B cell (primary cell): ENCODE data around the gene CRHR1. TPM values are rescaled to one million over a fixed set of nuclear protein-coding genes. Genes with fewer than 3 reads are reported as not detected.

Experiments
- ATAC-seq: fragments of 200-7000 bp; cut with Tn5 transposase; one replicate; pipeline ENCODE4 v1.10.0; 2021; ENCODE audit warnings: low read depth, mild to moderate bottlenecking, moderate number of reproducible peaks, moderate library complexity
- CTCF ChIA-PET: fragments of 350-600 bp; sonication (Branson Sonifier 250); formaldehyde crosslinking; loops from one replicate; lab custom pipeline; 2021; ENCODE audit warnings: antibody characterized with exemption, inconsistent platforms; lab: Charles Lee
- POLR2A ChIA-PET: fragments of 350-600 bp; sonication (Branson Sonifier 250); formaldehyde crosslinking; loops from one replicate; lab custom pipeline; 2021; ENCODE audit warnings: antibody characterized with exemption; lab: Charles Lee
- DNase-seq: peaks from one replicate; pipeline ENCODE4 v3.0.0; 2013
- H2AFZ ChIP-seq: 2 replicates; pipeline ENCODE4 v1.6.1; 2012; ENCODE audit warnings: mild to moderate bottlenecking, low read depth, low read length; ENCODE audit not compliant: insufficient read depth, poor library complexity, severe bottlenecking
- H3K27ac ChIP-seq, 2 donors: 1 replicate in 1 of 2; 2 replicates in 1 of 2; pipeline ENCODE4 v1.5.1; 2012 to 2013; ENCODE audit warnings: low read length in 2 of 2, mild to moderate bottlenecking in 2 of 2, moderate library complexity in 1 of 2
- H3K27me3 ChIP-seq, 4 experiments: fragments of 200-600 bp in 1 of 4; sonication (generic) in 1 of 4; replicated peaks in 1 of 4; 1 replicate in 2 of 4; 2 replicates in 2 of 4; pipeline versions ENCODE4 v1.6.1 to v1.7.0; 2013 to 2016; ENCODE audit warnings: low read length in 3 of 4, mild to moderate bottlenecking in 2 of 4, mixed read lengths in 1 of 4, moderate library complexity in 1 of 4; ENCODE audit not compliant: insufficient read depth in 4 of 4, control insufficient read depth in 3 of 4; ENCODE audit errors: control extremely low read depth in 1 of 4
- H3K36me3 ChIP-seq, 2 experiments: replicated peaks in 1 of 2; 1 replicate in 1 of 2; 2 replicates in 1 of 2; pipeline versions ENCODE4 v1.6.1 to v1.7.1; 2013; ENCODE audit warnings: low read length in 1 of 2; ENCODE audit not compliant: insufficient read depth in 2 of 2, control insufficient read depth in 1 of 2; ENCODE audit errors: control extremely low read depth in 1 of 2, extremely low read depth in 1 of 2
- H3K4me1 ChIP-seq, 2 donors: fragments of 200-600 bp in 1 of 2; sonication (generic) in 1 of 2; 1 replicate in 1 of 2; 2 replicates in 1 of 2; pipeline versions ENCODE4 v1.5.1 to v1.6.1; 2013 to 2017; ENCODE audit warnings: low read length in 2 of 2; ENCODE audit not compliant: control insufficient read depth in 2 of 2, insufficient read depth in 2 of 2
- H3K4me2 ChIP-seq: replicated peaks from 2 replicates; pipeline ENCODE3; 2012; ENCODE audit warnings: mild to moderate bottlenecking, low read depth, low read length; ENCODE audit not compliant: poor library complexity, severe bottlenecking
- H3K4me3 ChIP-seq, 5 experiments: fragments of 200-600 bp in 1 of 5; sonication (generic) in 1 of 5; 1 replicate in 3 of 5; 2 replicates in 2 of 5; pipeline versions ENCODE4 v1.5.1 to v1.7.0; 2011 to 2016; ENCODE audit warnings: low read length in 4 of 5, mild to moderate bottlenecking in 4 of 5, low read depth in 2 of 5, control low read depth in 1 of 5, moderate library complexity in 1 of 5; ENCODE audit not compliant: insufficient read depth in 1 of 5; ENCODE audit errors: control extremely low read depth in 1 of 5, extremely low read depth in 1 of 5
- H3K79me2 ChIP-seq: fragments of 200-600 bp; sonication (generic); one replicate; pipeline ENCODE4 v1.6.0; 2016; ENCODE audit warnings: low read length; ENCODE audit not compliant: control insufficient read depth, insufficient read depth
- H3K9ac ChIP-seq: fragments of 200-600 bp; sonication (generic); 2 replicates; pipeline ENCODE4 v1.6.1; 2017; ENCODE audit warnings: mild to moderate bottlenecking, low read length, moderate library complexity
- H3K9me3 ChIP-seq, 3 donors: one replicate each; pipeline versions ENCODE4 v1.6.1 to v1.7.1; 2013; ENCODE audit warnings: low read length in 2 of 3; ENCODE audit not compliant: control insufficient read depth in 2 of 3, insufficient read depth in 1 of 3; ENCODE audit errors: control extremely low read depth in 1 of 3
- H4K20me1 ChIP-seq: 2 replicates; pipeline ENCODE4 v1.6.0; 2012; ENCODE audit warnings: mild to moderate bottlenecking, low read length; ENCODE audit not compliant: insufficient read depth, control insufficient read depth, poor library complexity, severe bottlenecking
- H3K27ac Mint-ChIP-seq: one replicate; pipeline ENCODE4 v1.8.0; 2021; ENCODE audit warnings: mixed read lengths
- H3K27me3 Mint-ChIP-seq: one replicate; pipeline ENCODE4 v1.8.0; 2021; ENCODE audit warnings: mixed read lengths
- H3K4me1 Mint-ChIP-seq: one replicate; pipeline ENCODE4 v1.8.0; 2021; ENCODE audit warnings: mixed read lengths
- H3K4me3 Mint-ChIP-seq: one replicate; pipeline ENCODE4 v1.8.0; 2021; ENCODE audit warnings: mixed read lengths
- H3K9me3 Mint-ChIP-seq: one replicate; pipeline ENCODE4 v1.8.0; 2022; ENCODE audit warnings: mixed read lengths; ENCODE audit not compliant: insufficient read depth
- CTCF ChIP-seq: fragments of 200-600 bp; IDR thresholded peaks from one replicate; pipeline ENCODE4 v1.8.0; 2022; ENCODE audit warnings: antibody characterized with exemption, mild to moderate bottlenecking
- EZH2 ChIP-seq: IDR thresholded peaks from 2 replicates; pipeline ENCODE4 v1.6.1; 2012; ENCODE audit warnings: borderline replicate concordance, low read depth, mild to moderate bottlenecking, moderate library complexity, low read length; ENCODE audit not compliant: insufficient read depth, poor library complexity, severe bottlenecking
- WGBS: methylation state at CpG from one replicate; pipeline ENCODE4 v1.1.5; 2013; ENCODE audit warnings: missing lambda C conversion rate; ENCODE audit not compliant: insufficient coverage; 5-methylcytosine and 5-hydroxymethylcytosine counted together
- intact Hi-C: fragments of 100-400 bp; cut with micrococcal nuclease; formaldehyde crosslinking; loops from one replicate; pipeline ENCODE4 v1.10.0; 2022
- polyA plus RNA-seq: library from polyadenylated mRNA; depleted of rRNA; stranded (reverse); fragments of >200 nt; gene quantifications from 2 replicates; pipeline ENCODE4 v1.2.3, GENCODE V29; 2012
- total RNA-seq, 2 donors: library from RNA; stranded (reverse); fragments of 120-200 nt in 1 of 2; gene quantifications; 1 replicate in 1 of 2; 2 replicates in 1 of 2; pipeline versions ENCODE4 v1.2.3 to v1.2.4, GENCODE V29; 2013 to 2022

Gene CRHR1
- total and polyA plus RNA-seq, 2 donors (not counting 1 experiment from before 2014, with no cell fraction given): not detected

GRCh38 chr17:45784741-45785479 is 790 bp downstream of the CRHR1 start:
- POLR2A ChIA-PET: no interaction called here
- peak overlapping the region in 4 of 5 experiments; percentile 40 to 69 (median 54) for H3K4me3 ChIP-seq
- CTCF ChIA-PET: no interaction called here
- H4K20me1 ChIP-seq: no peaks in the 10 kb centered on the region
- H3K27ac ChIP-seq: no peak overlapping the region
- Mint-ChIP-seq H3K4me1 (peaks cover 15% of the 10 kb centered on the region), H3K27ac (no peak overlapping the region), H3K4me3 (peak overlapping the region; percentile 82), H3K9me3 (no peaks in the 10 kb centered on the region), H3K27me3 (peaks cover 71% of the 10 kb centered on the region)
- H3K79me2 ChIP-seq: no peaks in the 10 kb centered on the region
- peaks cover 0 to 70% (median 42%) of the 10 kb centered on the region in 4 experiments for H3K27me3 ChIP-seq
- ATAC-seq (peak; percentile 43), DNase-seq (peak; percentile 64)
- no peaks in the 10 kb centered on the region for H3K36me3 ChIP-seq
- peaks cover 20 to 22% of the 10 kb centered on the region in 2 donors for H3K4me1 ChIP-seq
- no peaks in the 10 kb centered on the region for H3K9me3 ChIP-seq
- H3K9ac ChIP-seq: peak overlapping the region; percentile 56
- TF ChIP-seq EZH2 (no peak), CTCF (no peak)
- 1% methylated on average over 82 of the region's 82 CpGs for WGBS
- H2AFZ ChIP-seq: peak overlapping the region; percentile 84
- H3K4me2 ChIP-seq: peak overlapping the region; percentile 96
- intact Hi-C loops: loop anchor here (5.0 kb wide), 1 partner anchor 47 kb away; no protein-coding TSS in a partner anchor
